ENCODE data around the gene XBP1. TPM values are rescaled to one million over a fixed set of nuclear protein-coding genes. Genes with fewer than 3 reads are reported as not detected.
A peak's percentile ranks its signal among the peaks of the same experiment; 100 is the strongest.
"Not testable (repeated sequence)": the region's sequence is repeated elsewhere in the genome, so short reads cannot be mapped to it uniquely, and the experiment has no call there.

XBP1 gene
- total and polyA plus RNA-seq, 4 donors: 303 to 705 (median 605) TPM

- WGBS: 92% methylated on average over 3 of the region's 3 CpGs
- peak; percentile 51 to 79 for TF ChIP-seq RXRA (IDR thresholded peaks at IDR 0.05)
- H3K9me3 ChIP-seq (ENCODE audit: control insufficient read depth in 4 of 4, low read length in 3 of 4); H3K27ac ChIP-seq (ENCODE audit: low read depth in 1 of 2, low read length in 2 of 2); H3K36me3 ChIP-seq (ENCODE audit: control insufficient read depth in 4 of 4, insufficient read depth in 3 of 4, low read depth in 1 of 4, low read length in 3 of 4); H3K9ac ChIP-seq (ENCODE audit: low read depth in 1 of 2, low read length in 2 of 2); H3K4me3 ChIP-seq (ENCODE audit: low read depth in 1 of 3, low read length in 3 of 3); H3K4me1 ChIP-seq (ENCODE audit: control insufficient read depth in 4 of 4, insufficient read depth in 4 of 4, low read length in 3 of 4); DNase-seq (ENCODE audit: low spot score); H3K27me3 ChIP-seq (ENCODE audit: control insufficient read depth in 4 of 4, insufficient read depth in 4 of 4, low read length in 3 of 4): not testable (repeated sequence)
These were observed 45.9 kb downstream of the XBP1 start for GRCh38 chr22:28754512-28754911.

DNA sequence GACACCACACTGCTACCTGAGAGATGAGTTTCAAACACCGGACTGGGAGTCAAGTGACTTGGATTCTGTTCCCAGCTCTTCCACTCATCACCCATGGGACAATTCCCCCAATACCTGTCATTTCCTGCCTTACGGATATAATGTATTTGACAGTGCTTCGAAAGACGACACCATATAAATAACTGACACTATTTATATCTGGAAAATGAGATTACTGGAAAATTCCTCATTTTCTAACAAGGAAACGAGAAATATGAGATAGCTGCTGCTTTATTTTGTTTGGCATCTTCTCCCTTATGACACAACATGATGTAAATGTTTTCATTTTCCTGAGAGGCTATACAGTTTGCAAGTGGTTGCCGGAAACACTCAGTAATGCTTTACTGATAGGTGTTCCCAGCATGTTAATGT is 49.9 kb downstream of the XBP1 start:
- no peak for DNase-seq (ENCODE audit: low spot score)
- Histone ChIP-seq H3K4me1 (ENCODE audit: control insufficient read depth in 4 of 4, insufficient read depth in 4 of 4, low read length in 3 of 4) (peaks cover 3 to 16% (median 10%) of the 10 kb centered on the region in 4 donors), H3K4me3 (ENCODE audit: low read depth in 1 of 3, low read length in 3 of 3) (no peak overlapping the region), H3K9ac (ENCODE audit: low read depth in 1 of 2, low read length in 2 of 2) (no peak overlapping the region), H3K27me3 (ENCODE audit: control insufficient read depth in 4 of 4, insufficient read depth in 4 of 4, low read length in 3 of 4) (no peaks in the 10 kb centered on the region), H3K9me3 (ENCODE audit: control insufficient read depth in 4 of 4, low read length in 3 of 4) (no peaks in the 10 kb centered on the region), H3K36me3 (ENCODE audit: control insufficient read depth in 4 of 4, insufficient read depth in 3 of 4, low read depth in 1 of 4, low read length in 3 of 4) (peaks cover 5 to 13% (median 9%) of the 10 kb centered on the region in 4 donors), H3K27ac (ENCODE audit: low read depth in 1 of 2, low read length in 2 of 2) (no peak overlapping the region)
- 88% methylated on average over 6 of the region's 6 CpGs for WGBS
- TF ChIP-seq HNF4A (conservative IDR thresholded peaks at IDR 0.05) (no peak), YY1 (IDR thresholded peaks at IDR 0.05) (no peak), TAF1 (conservative IDR thresholded peaks at IDR 0.05) (no peak), RXRA (IDR thresholded peaks at IDR 0.05) (no peak), RAD21 (IDR thresholded peaks at IDR 0.05) (no peak), GABPA (IDR thresholded peaks at IDR 0.05 in 1 of 2, conservative IDR thresholded peaks at IDR 0.05 in 1 of 2) (no peak), ZBTB33 (IDR thresholded peaks at IDR 0.05) (no peak), SP1 (IDR thresholded peaks at IDR 0.05) (no peak), JUND (IDR thresholded peaks at IDR 0.05) (no peak)
- TF ChIP-seq, protein P1, sequence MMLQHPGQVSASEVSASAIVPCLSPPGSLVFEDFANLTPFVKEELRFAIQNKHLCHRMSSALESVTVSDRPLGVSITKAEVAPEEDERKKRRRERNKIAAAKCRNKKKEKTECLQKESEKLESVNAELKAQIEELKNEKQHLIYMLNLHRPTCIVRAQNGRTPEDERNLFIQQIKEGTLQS (IDR thresholded peaks at IDR 0.05): no peak

Small RNAs within 50 kb of the gene (small RNA-seq; reads per million reads assigned to genes)
- gene Z93930.1: not detected

Other genes starting within 250 kb of the XBP1 start
- 10 to 100 TPM in 1 of 2 donors, 1 to 10 TPM in 1; 6.3 to 19.4 TPM for gene TTC28, start 120.7 kb downstream of the XBP1 start, total RNA-seq
- gene TTC28, start 120.7 kb downstream of the XBP1 start, polyA plus RNA-seq: 1 to 10 TPM; 4.2 to 5.6 TPM
- gene CHEK2, start 58.7 kb downstream of the XBP1 start, total RNA-seq: 10 to 100 TPM in 1 of 2 donors, 1 to 10 TPM in 1; 2.8 to 10.6 TPM
- gene CHEK2, start 58.7 kb downstream of the XBP1 start, polyA plus RNA-seq: 1 to 10 TPM; 1.4 to 2.7 TPM
- gene HSCB, start 58.5 kb downstream of the XBP1 start, total RNA-seq: 10 to 100 TPM; 12.2 to 14.0 TPM
- 10 to 100 TPM; 16.2 to 22.1 TPM for gene HSCB, start 58.5 kb downstream of the XBP1 start, polyA plus RNA-seq
- 10 to 100 TPM; 23.2 to 24.0 TPM for gene CCDC117, start 27.9 kb downstream of the XBP1 start, total RNA-seq
- 1 to 10 TPM; 8.1 to 9.3 TPM for gene CCDC117, start 27.9 kb downstream of the XBP1 start, polyA plus RNA-seq
- gene ZNRF3, start 83.0 kb upstream of the XBP1 start, total RNA-seq: 1 to 10 TPM; 5.0 to 5.9 TPM
- gene ZNRF3, start 83.0 kb upstream of the XBP1 start, polyA plus RNA-seq: 1 to 10 TPM; 2.2 to 4.4 TPM